Caco-2 (cell line): ENCODE results near the gene ATP7A. TPM values are rescaled to one million over a fixed set of nuclear protein-coding genes. Genes with fewer than 3 reads are reported as not detected.

Experiments used
- BruUV-seq: library from RNA; stranded (reverse); fragments of 400-500 nt; replicated peaks from 2 replicates; lab custom pipeline; 2021; lab: Mats Ljungman, UMichigan
- CTCF ChIA-PET: fragments of 300-600 bp; sonication (Branson Sonifier 250); formaldehyde crosslinking; loops from one replicate; lab custom pipeline; 2022; ENCODE audit warnings: antibody characterized with exemption; lab: Charles Lee
- POLR2A ChIA-PET: fragments of 300-600 bp; sonication (Branson Sonifier 250); formaldehyde crosslinking; loops from one replicate; lab custom pipeline; 2022; ENCODE audit warnings: antibody characterized with exemption; lab: Charles Lee
- DNase-seq, 2 experiments: peaks; one replicate each; pipeline versions ENCODE4 v3.0.0 to v3.0.0-alpha.2; 2020 to 2022
- H3K27me3 ChIP-seq: replicated peaks from 2 replicates; pipeline ENCODE4 v1.6.0; 2011; ENCODE audit warnings: low read length; ENCODE audit not compliant: control insufficient read depth, insufficient read depth
- H3K36me3 ChIP-seq: 2 replicates; pipeline ENCODE4 v1.5.1; 2011; ENCODE audit warnings: low read length; ENCODE audit not compliant: control insufficient read depth, insufficient read depth
- H3K4me1 ChIP-seq: fragments of 250-450 bp; sonication (Bioruptor Pico); 2 replicates; pipeline ENCODE4 v1.5.1; 2020; ENCODE audit warnings: mild to moderate bottlenecking
- H3K4me3 ChIP-seq: 2 replicates; pipeline ENCODE4 v1.5.1; 2011; ENCODE audit warnings: low read depth, mild to moderate bottlenecking, control low read depth, low read length
- H3K9me3 ChIP-seq: fragments of 250-450 bp; sonication (Bioruptor Pico); 2 replicates; pipeline ENCODE4 v1.5.1; 2020; ENCODE audit warnings: mild to moderate bottlenecking, moderate library complexity
- H3K27ac Mint-ChIP-seq: one replicate; pipeline ENCODE4 v1.8.0; 2022; ENCODE audit warnings: mixed read lengths; ENCODE audit not compliant: unreplicated experiment
- H3K27me3 Mint-ChIP-seq: one replicate; pipeline ENCODE4 v1.8.0; 2022; ENCODE audit warnings: mixed read lengths; ENCODE audit not compliant: insufficient read depth, unreplicated experiment
- H3K36me3 Mint-ChIP-seq: one replicate; pipeline ENCODE4 v1.8.0; 2022; ENCODE audit warnings: mild to moderate bottlenecking, mixed read lengths; ENCODE audit not compliant: insufficient read depth, unreplicated experiment
- H3K4me1 Mint-ChIP-seq: one replicate; pipeline ENCODE4 v1.8.0; 2022; ENCODE audit warnings: low read depth, mixed read lengths; ENCODE audit not compliant: unreplicated experiment
- H3K4me3 Mint-ChIP-seq: one replicate; pipeline ENCODE4 v1.8.0; 2022; ENCODE audit warnings: mild to moderate bottlenecking, moderate library complexity, mixed read lengths; ENCODE audit not compliant: unreplicated experiment
- H3K9me3 Mint-ChIP-seq: one replicate; pipeline ENCODE4 v1.8.0; 2022; ENCODE audit warnings: mixed read lengths; ENCODE audit not compliant: unreplicated experiment
- intact Hi-C: fragments of 100-400 bp; cut with micrococcal nuclease; formaldehyde crosslinking; loops from one replicate; pipeline ENCODE4 v1.10.0; 2022; ENCODE audit not compliant: unreplicated experiment
- total RNA-seq: library from RNA; stranded (reverse); gene quantifications from 2 replicates; pipeline ENCODE4 v1.2.3, GENCODE V29; 2022
- TF ChIP-seq, protein P1 (sequence below), 2 experiments: fragments of 200-600 bp in 1 of 2; IDR thresholded peaks; 1 replicate in 1 of 2; 2 replicates in 1 of 2; pipeline versions ENCODE4 v1.5.1 to v1.8.0; 2011 to 2022; ENCODE audit warnings: antibody characterized with exemption in 1 of 2, control low read depth in 1 of 2, inconsistent platforms in 1 of 2, low read depth in 1 of 2, low read length in 1 of 2, mild to moderate bottlenecking in 1 of 2, moderate library complexity in 1 of 2; ENCODE audit not compliant: insufficient read depth in 1 of 2, severe bottlenecking in 1 of 2, unreplicated experiment in 1 of 2

Gene ATP7A
- total RNA-seq, 1 experiment from 2014 or later, result 3.1 TPM

DNA sequence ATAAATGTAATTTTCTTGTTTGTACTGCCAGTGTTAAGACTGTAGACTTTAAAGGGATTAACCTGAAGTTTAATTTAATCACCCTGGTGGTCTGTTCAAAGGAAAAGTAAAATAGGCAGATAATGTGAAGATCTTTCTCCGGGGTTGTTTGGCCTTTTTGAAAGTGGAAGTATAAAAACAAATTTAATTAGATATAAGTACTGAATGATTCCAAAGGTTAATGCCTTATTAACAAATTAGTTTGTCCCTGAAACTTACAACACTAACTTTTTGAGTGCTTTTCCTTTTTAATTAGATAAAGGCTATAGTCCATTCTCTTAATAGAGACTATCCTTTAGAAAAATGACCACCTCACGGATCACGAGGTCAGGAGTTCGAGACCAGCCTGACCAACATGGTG is 69.4 kb downstream of the ATP7A start:
- DNase-seq, result no peak
- H3K27me3 ChIP-seq, result no peaks in the 10 kb centered on the region
- no peaks in the 10 kb centered on the region for H3K9me3 ChIP-seq
- no peaks in the 10 kb centered on the region for H3K4me1 ChIP-seq
- intact Hi-C loops, result no loop called here
- H3K27me3 Mint-ChIP-seq, result no peaks in the 10 kb centered on the region
- no peaks in the 10 kb centered on the region for H3K36me3 Mint-ChIP-seq
- no peak overlapping the region for H3K4me3 Mint-ChIP-seq
- ChIA-PET CTCF (no interaction called here), POLR2A (no interaction called here)
- BruUV-seq, result no TSS peak
- TF ChIP-seq, protein P1, sequence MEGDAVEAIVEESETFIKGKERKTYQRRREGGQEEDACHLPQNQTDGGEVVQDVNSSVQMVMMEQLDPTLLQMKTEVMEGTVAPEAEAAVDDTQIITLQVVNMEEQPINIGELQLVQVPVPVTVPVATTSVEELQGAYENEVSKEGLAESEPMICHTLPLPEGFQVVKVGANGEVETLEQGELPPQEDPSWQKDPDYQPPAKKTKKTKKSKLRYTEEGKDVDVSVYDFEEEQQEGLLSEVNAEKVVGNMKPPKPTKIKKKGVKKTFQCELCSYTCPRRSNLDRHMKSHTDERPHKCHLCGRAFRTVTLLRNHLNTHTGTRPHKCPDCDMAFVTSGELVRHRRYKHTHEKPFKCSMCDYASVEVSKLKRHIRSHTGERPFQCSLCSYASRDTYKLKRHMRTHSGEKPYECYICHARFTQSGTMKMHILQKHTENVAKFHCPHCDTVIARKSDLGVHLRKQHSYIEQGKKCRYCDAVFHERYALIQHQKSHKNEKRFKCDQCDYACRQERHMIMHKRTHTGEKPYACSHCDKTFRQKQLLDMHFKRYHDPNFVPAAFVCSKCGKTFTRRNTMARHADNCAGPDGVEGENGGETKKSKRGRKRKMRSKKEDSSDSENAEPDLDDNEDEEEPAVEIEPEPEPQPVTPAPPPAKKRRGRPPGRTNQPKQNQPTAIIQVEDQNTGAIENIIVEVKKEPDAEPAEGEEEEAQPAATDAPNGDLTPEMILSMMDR (IDR thresholded peaks at IDR 0.05; ENCODE audit: insufficient read depth in 1 of 2, low read depth in 1 of 2, low read length in 1 of 2, severe bottlenecking in 1 of 2, unreplicated experiment in 1 of 2), result no peak
- no peaks in the 10 kb centered on the region for H3K4me1 Mint-ChIP-seq
- H3K9me3 Mint-ChIP-seq, result no peaks in the 10 kb centered on the region
- no peak overlapping the region for H3K27ac Mint-ChIP-seq
- no peak overlapping the region for H3K4me3 ChIP-seq
- H3K36me3 ChIP-seq, result no peaks in the 10 kb centered on the region

DNA sequence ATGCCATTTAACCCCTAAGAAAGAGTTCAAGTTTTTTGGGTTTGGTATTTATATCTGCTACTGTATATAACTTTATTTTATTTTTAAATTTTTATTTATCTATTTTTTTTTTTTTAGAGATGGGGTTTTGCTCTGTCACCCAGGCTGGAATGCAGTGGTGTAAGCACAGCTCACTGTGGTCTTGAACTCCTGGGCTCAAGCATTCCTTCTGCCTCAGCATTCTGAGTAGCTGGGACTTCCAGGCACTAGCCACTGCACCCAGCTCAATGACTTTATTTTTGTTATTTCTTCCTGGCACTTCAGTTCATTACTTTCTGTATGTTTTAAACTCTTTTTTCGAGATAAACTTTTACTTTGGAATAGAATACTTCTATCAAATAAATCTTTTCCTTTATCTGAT is 101.4 kb downstream of the ATP7A start:
- Histone ChIP-seq H3K4me1 (no peaks in the 10 kb centered on the region), H3K27me3 (no peaks in the 10 kb centered on the region), H3K4me3 (no peak overlapping the region), H3K9me3 (no peaks in the 10 kb centered on the region), H3K36me3 (no peaks in the 10 kb centered on the region)
- Mint-ChIP-seq H3K27ac (no peak overlapping the region), H3K9me3 (no peaks in the 10 kb centered on the region), H3K27me3 (no peaks in the 10 kb centered on the region), H3K4me3 (no peak overlapping the region), H3K4me1 (no peaks in the 10 kb centered on the region), H3K36me3 (no peaks in the 10 kb centered on the region)
- TF ChIP-seq, protein P1 (IDR thresholded peaks at IDR 0.05; ENCODE audit: insufficient read depth in 1 of 2, low read depth in 1 of 2, low read length in 1 of 2, severe bottlenecking in 1 of 2, unreplicated experiment in 1 of 2), result no peak
- CTCF ChIA-PET, result no interaction called here
- BruUV-seq, result no TSS peak
- no peak for DNase-seq
- intact Hi-C loops, result no loop called here
- POLR2A ChIA-PET, result no interaction called here

DNA sequence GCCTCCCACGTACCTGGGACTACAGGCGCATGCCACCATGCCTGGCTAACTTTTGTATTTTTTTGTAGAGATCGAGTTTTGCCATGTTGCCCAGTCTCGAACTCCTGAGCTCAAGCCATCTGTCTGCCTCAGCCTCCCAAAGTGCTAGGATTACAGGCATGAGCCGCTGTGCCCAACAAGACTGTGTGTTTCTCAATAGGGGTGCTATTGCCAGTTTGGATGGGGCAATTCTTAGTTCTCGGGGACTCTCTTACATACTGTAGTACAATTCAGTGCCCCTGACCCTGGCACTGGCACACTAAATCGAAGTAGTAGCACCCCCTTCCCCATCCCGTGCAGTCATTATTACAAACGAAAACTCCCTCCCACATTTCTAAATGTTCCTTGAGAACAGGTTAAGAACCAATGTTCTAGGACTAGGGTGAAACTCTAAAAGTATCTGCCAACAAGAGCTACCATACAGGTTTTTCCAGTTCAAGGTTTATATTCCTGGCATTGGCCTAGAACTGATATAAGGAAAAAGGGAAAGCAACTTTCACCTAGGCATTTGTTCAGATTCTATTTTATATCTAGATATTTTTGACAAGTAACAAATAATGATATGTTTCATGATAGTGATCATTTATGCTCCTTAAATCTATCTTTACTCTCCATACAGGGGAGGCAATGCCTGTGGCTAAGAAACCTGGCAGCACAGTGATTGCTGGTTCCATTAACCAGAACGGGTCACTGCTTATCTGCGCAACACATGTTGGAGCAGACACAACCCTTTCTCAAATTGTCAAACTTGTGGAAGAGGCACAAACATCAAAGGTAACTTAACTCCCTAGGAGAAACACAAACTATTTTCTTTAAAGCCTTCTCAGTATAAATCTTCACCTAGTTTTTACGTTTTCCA is 109.3 kb downstream of the ATP7A start:
- H3K36me3 ChIP-seq, result no peaks in the 10 kb centered on the region
- Mint-ChIP-seq H3K4me1 (no peaks in the 10 kb centered on the region), H3K27ac (no peak overlapping the region), H3K27me3 (no peaks in the 10 kb centered on the region), H3K36me3 (no peaks in the 10 kb centered on the region), H3K9me3 (no peaks in the 10 kb centered on the region), H3K4me3 (no peak overlapping the region)
- H3K9me3 ChIP-seq, result no peaks in the 10 kb centered on the region
- intact Hi-C loops, result loop anchor here (5.0 kb wide), 2 partner anchors 123 to 1463 kb away; partner anchors contain the start of genes COX7B and MAGT1
- no peak overlapping the region for H3K4me3 ChIP-seq
- no peaks in the 10 kb centered on the region for H3K27me3 ChIP-seq
- TF ChIP-seq, protein P1 (IDR thresholded peaks at IDR 0.05; ENCODE audit: insufficient read depth in 1 of 2, low read depth in 1 of 2, low read length in 1 of 2, severe bottlenecking in 1 of 2, unreplicated experiment in 1 of 2), result no peak
- no peaks in the 10 kb centered on the region for H3K4me1 ChIP-seq
- no TSS peak for BruUV-seq
- ChIA-PET CTCF (no interaction called here), POLR2A (no interaction called here)
- no peak for DNase-seq
